Gastrocnemius medialis (tissue), 4 donors: Measurements from ENCODE around the gene NVL.

ENCODE experiments used
- CTCF ChIP-seq, 5 experiments: fragments of 450-650 bp in 3 of 5; fragments of 200-600 bp in 2 of 5; sonication (generic) in 2 of 5; IDR thresholded peaks in 4 of 5; conservative IDR thresholded peaks in 1 of 5; 1 replicate in 4 of 5; 2 replicates in 1 of 5; pipeline ENCODE4 v1.5.1; 2016 to 2019; ENCODE audit warnings: antibody characterized with exemption in 5 of 5, mild to moderate bottlenecking in 3 of 5, moderate library complexity in 3 of 5
- POLR2A ChIP-seq, 2 donors: fragments of 450-650 bp; IDR thresholded peaks; one replicate each; pipeline ENCODE4 v1.6.1; 2017; ENCODE audit warnings: antibody characterized with exemption in 2 of 2, mild to moderate bottlenecking in 2 of 2, moderate library complexity in 2 of 2

- TF ChIP-seq CTCF (IDR thresholded peaks at IDR 0.05 in 4 of 5, conservative IDR thresholded peaks at IDR 0.05 in 1 of 5), result no peak
- TF ChIP-seq POLR2A (IDR thresholded peaks at IDR 0.05), result no peak
Observed at GRCh38 chr1:224226849-224227502, 103.0 kb downstream of the NVL start.
